NB4 (cell line): Measurements from ENCODE around the gene NR3C2.

ENCODE experiments used
- DNase-seq: peaks from one replicate; pipeline ENCODE4 v3.0.0; 2010; ENCODE audit warnings: low read depth
- H3K4me3 ChIP-seq: one replicate; pipeline ENCODE4 v1.5.1; 2011; ENCODE audit warnings: mild to moderate bottlenecking, low read depth, low read length, moderate library complexity
- CTCF ChIP-seq: IDR thresholded peaks from one replicate; pipeline ENCODE4 v1.5.1; 2012; ENCODE audit warnings: low read depth, low read length
- MAX ChIP-seq: IDR thresholded peaks from 2 replicates; pipeline ENCODE4 v1.6.1; 2011; ENCODE audit warnings: low read depth, low read length
- MYC ChIP-seq: IDR thresholded peaks from 2 replicates; pipeline ENCODE4 v1.6.1; 2011; ENCODE audit warnings: low read depth, low read length
- POLR2A ChIP-seq: IDR thresholded peaks from 2 replicates; pipeline ENCODE4 v1.6.1; 2011; ENCODE audit warnings: mild to moderate bottlenecking; ENCODE audit not compliant: insufficient read length; ENCODE audit errors: extremely low read depth

Gene NR3C2

GRCh38 chr4:148375584-148375983 is 66.6 kb downstream of the NR3C2 start:
- no peak overlapping the region for H3K4me3 ChIP-seq
- no peak for TF ChIP-seq POLR2A
- no peak for TF ChIP-seq MYC
- TF ChIP-seq MAX = no peak
- no peak for TF ChIP-seq CTCF
- DNase-seq = no peak

GRCh38 chr4:148373093-148373492 is 69.1 kb downstream of the NR3C2 start:
- DNase-seq = no peak
- TF ChIP-seq CTCF = no peak
- no peak for TF ChIP-seq MYC
- TF ChIP-seq POLR2A = no peak
- no peak for TF ChIP-seq MAX
- H3K4me3 ChIP-seq = no peak overlapping the region

GRCh38 chr4:148369919-148370318 is 72.3 kb downstream of the NR3C2 start:
- DNase-seq = no peak
- TF ChIP-seq POLR2A = no peak
- TF ChIP-seq MYC = no peak
- no peak for TF ChIP-seq CTCF
- TF ChIP-seq MAX = no peak
- H3K4me3 ChIP-seq = no peak overlapping the region

- no peak for DNase-seq
- TF ChIP-seq MAX = no peak
- no peak for TF ChIP-seq POLR2A
- TF ChIP-seq MYC = no peak
- no peak for TF ChIP-seq CTCF
- H3K4me3 ChIP-seq = no peak overlapping the region
These were observed 74.5 kb downstream of the NR3C2 start for GRCh38 chr4:148367756-148368155.

GRCh38 chr4:148366251-148366650 is 76.0 kb downstream of the NR3C2 start:
- H3K4me3 ChIP-seq = no peak overlapping the region
- TF ChIP-seq MYC (no peak), MAX (no peak), POLR2A (no peak), CTCF (no peak)
- no peak for DNase-seq

GRCh38 chr4:148364525-148364924 is 77.7 kb downstream of the NR3C2 start:
- H3K4me3 ChIP-seq = no peak overlapping the region
- DNase-seq = no peak
- TF ChIP-seq CTCF (no peak), MAX (no peak), MYC (no peak), POLR2A (no peak)
